ENCODE data around the gene CRHR2.

CRHR2 gene

DNA sequence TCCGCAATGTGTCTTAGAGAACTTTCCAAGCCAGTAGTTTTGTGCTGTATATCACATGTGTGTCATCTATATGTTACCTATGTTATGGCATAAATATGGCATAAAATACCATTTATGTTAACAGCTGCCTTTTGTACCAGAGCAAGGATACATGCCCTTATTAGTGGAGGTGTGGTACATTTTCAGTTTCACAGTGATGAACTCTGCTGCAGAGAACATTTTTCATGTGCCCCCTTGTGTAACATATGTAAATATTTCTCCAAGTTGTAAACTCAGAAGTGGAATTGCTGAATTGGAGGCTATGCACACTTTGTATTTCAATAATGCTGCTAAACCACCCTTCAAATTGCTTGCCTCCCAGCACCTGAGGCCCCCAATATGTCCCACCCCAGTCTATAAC, 31.9 kb upstream of the CRHR2 start:
- Mint-ChIP-seq H3K36me3 (ENCODE audit: low read depth) (peaks cover 19% of the 10 kb centered on the region), H3K27me3 (no peaks in the 10 kb centered on the region)
- no peak for ATAC-seq

DNA sequence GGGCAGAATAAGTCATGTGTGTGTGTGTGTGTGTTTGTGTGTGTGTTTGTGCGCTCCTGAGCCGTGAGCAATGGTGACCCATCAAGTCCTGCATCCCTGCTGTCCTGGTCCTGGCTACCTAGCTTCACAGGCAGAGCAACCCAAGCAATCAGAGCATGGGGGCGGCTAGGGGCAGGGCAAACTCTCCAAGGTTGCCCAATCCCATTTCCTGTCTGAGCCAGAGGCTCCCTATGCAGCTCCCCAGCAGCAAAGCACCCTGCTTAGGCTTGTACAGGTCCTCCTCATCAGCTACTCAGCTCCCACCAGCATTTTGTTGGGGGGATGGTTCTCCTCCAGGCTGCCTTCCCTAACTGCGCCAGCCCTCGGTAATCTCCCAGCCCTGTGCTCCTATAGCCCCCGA, 31.1 kb upstream of the CRHR2 start:
- H3K9me3 Mint-ChIP-seq, result peaks cover 13% of the 10 kb centered on the region
- no peak overlapping the region for H3K4me3 Mint-ChIP-seq
- peaks cover 13% of the 10 kb centered on the region for H3K36me3 Mint-ChIP-seq (ENCODE audit: low read depth)
- H3K4me1 Mint-ChIP-seq, result no peaks in the 10 kb centered on the region
- H3K27ac Mint-ChIP-seq, result no peak overlapping the region
- H3K27me3 Mint-ChIP-seq, result no peaks in the 10 kb centered on the region
- ATAC-seq, result no peak
- DNase-seq, result no peak

More for the DNA sequence above, 31.9 kb upstream of the CRHR2 start:
- Mint-ChIP-seq H3K4me3 (no peak overlapping the region), H3K9me3 (peaks cover 18% of the 10 kb centered on the region), H3K4me1 (no peaks in the 10 kb centered on the region), H3K27ac (no peak overlapping the region)
- DNase-seq, result no peak

DNA sequence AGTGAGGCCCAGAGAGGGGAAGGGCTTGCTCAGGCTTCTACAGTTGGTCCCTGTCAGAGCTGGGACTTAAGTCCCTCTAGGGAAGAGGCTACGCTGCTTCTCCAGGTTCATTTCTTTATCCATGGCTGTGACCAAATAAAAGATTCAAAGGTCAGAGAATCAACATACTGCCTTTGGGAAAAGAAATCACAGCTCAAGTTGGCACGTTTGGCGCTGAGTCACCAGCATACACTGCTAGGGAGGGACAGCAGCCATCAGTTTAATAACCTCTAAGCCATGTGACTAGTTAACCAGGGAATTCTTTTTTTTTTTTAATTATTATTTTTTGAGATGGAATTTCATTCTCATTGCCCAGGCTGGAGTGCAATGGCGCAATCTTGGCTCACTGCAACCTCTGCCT, 28.4 kb upstream of the CRHR2 start:
- Mint-ChIP-seq H3K9me3 (no peaks in the 10 kb centered on the region), H3K36me3 (ENCODE audit: low read depth) (no peaks in the 10 kb centered on the region), H3K27me3 (no peaks in the 10 kb centered on the region), H3K4me3 (no peak overlapping the region), H3K27ac (no peak overlapping the region), H3K4me1 (no peaks in the 10 kb centered on the region)
- DNase-seq (no peak), ATAC-seq (no peak)

DNA sequence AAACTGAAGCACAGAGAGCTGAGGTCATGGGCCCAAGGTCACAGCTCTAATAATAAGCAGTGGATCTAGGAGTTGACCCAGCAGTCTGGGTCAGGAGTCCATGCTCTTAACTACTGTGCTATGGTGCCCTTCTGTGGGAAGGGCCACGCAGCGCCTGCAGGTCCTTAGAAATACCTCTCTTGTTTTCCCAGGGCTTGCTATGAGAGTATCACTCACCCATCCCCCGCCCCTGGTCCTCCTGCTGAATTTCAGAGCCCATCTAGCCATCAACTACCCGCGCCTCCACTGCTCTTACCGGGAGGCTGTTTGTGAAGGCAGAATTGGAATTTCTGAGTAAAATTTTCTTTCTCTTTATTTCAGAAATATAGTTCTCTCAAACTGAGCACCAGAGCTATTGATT, 27.3 kb upstream of the CRHR2 start:
- DNase-seq (no peak), ATAC-seq (no peak)
- H3K27me3 Mint-ChIP-seq, result no peaks in the 10 kb centered on the region
- H3K4me1 Mint-ChIP-seq, result no peaks in the 10 kb centered on the region
- H3K27ac Mint-ChIP-seq, result no peak overlapping the region
- no peaks in the 10 kb centered on the region for H3K36me3 Mint-ChIP-seq (ENCODE audit: low read depth)
- H3K4me3 Mint-ChIP-seq, result no peak overlapping the region
- no peaks in the 10 kb centered on the region for H3K9me3 Mint-ChIP-seq

DNA sequence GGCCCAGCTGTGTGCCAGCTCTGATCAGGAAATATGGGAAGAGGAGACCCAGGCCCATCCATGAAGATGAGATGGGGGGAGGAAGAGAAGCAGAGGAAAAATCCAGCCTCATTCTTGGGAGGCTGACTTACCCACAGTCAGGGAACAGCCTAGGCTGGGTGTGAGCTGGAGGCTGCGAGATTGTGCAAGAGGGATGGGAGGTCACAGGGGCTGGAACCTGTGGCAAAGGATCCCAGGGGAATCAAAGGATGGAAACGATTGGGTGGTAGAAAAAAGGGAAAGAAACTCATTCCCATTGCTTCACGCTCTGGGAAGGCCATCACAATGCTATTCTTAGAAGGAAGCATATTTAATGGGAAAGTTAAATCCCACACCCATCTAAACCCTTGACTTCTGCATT, 26.7 kb upstream of the CRHR2 start:
- DNase-seq (no peak), ATAC-seq (no peak)
- no peaks in the 10 kb centered on the region for H3K9me3 Mint-ChIP-seq
- no peaks in the 10 kb centered on the region for H3K27me3 Mint-ChIP-seq
- no peak overlapping the region for H3K4me3 Mint-ChIP-seq
- H3K4me1 Mint-ChIP-seq, result no peaks in the 10 kb centered on the region
- no peaks in the 10 kb centered on the region for H3K36me3 Mint-ChIP-seq (ENCODE audit: low read depth)
- H3K27ac Mint-ChIP-seq, result no peak overlapping the region

DNA sequence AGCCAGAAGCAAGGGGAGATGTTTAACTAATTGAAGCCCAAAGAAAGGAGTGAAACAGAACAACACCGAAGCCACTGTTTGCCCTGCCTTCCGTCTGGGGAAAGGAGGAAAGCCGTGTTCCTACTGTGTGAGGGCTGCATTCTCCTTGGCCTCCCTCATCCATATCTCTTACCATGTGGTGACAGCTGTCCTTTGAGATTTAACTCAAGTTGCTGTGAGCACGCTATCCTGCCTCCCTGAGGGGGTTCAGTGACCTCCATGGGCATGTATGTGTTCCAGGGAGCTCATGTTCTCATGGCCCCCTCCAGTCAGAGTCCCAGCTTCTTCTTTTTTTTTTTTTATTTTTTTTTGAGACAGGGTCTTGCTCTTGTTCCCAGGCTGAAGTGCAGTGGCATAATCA, 26.2 kb upstream of the CRHR2 start:
- Mint-ChIP-seq H3K36me3 (ENCODE audit: low read depth) (no peaks in the 10 kb centered on the region), H3K27me3 (no peaks in the 10 kb centered on the region), H3K9me3 (no peaks in the 10 kb centered on the region), H3K4me1 (no peaks in the 10 kb centered on the region), H3K27ac (no peak overlapping the region), H3K4me3 (no peak overlapping the region)
- no peak for ATAC-seq
- DNase-seq, result no peak

DNA sequence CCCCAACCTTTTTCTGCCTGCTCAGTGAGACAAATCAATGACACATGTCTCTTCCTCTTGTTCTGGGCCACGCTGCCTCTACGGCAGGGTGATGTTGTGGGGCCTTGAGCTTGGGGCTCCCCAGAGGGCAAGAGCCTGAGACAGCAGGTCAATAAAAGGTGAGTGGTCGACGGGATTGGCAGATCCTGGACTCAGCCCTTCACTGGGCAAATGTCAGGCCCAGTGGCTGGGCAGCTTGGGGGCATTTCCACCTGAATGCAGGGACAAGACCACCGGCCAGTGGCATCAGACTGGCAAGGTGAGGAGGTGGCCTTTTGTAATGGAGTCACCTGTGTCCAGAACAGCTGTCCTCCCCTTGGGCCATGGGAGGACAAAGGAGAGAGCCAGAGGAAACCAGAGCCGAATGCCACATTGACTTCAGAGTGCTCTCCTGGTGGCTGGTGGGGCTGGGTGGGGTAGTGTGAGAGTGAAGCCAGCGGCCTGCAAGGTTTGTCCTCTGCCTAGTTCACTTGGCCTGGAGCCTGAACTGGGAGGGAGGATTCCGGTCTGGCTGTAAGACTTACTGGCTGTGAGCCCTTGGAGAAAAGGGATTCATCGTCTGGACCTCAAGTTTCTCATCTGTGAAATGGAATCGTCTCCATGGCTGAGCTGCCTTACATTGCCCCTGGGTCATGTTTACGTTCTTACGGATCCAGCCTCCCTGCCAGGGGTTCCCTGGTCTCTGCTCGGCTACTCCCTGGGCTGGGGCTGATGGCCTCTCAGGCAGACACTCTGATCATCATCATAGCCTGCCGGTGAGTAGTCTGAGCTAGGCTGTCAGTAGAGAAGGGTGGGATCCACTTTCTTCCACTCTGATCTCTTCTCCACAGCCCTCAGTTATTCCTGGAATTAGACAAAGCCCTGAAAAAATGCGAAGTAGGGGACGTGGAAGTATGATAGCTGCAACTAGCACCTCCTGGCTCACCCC, 25.4 kb upstream of the CRHR2 start:
- H3K4me3 Mint-ChIP-seq, result no peak overlapping the region
- no peaks in the 10 kb centered on the region for H3K36me3 Mint-ChIP-seq (ENCODE audit: low read depth)
- H3K4me1 Mint-ChIP-seq, result no peaks in the 10 kb centered on the region
- no peaks in the 10 kb centered on the region for H3K27me3 Mint-ChIP-seq
- ATAC-seq, result no peak
- H3K27ac Mint-ChIP-seq, result no peak overlapping the region
- H3K9me3 Mint-ChIP-seq, result no peaks in the 10 kb centered on the region
- no peak for DNase-seq

DNA sequence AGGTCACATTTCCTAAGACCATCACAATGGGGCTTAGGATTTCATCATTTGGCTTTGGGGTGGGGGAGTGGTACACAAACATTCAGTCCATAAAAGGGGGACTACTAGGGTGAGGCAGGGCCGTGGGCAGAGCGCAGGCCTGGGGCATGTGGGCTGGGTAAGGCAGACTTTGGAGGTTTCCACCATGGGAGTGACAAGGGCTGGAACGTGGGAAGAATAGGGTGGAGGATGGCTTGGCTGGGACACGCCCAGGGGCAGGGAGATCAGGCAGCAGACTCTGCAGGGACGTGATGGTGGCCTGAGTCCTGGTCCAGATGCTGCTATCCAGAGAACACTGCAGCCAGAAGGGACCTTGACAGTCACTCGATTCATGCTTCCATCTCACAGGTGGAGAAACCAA, 24.7 kb upstream of the CRHR2 start:
- Mint-ChIP-seq H3K4me1 (no peaks in the 10 kb centered on the region), H3K27me3 (no peaks in the 10 kb centered on the region), H3K9me3 (no peaks in the 10 kb centered on the region), H3K36me3 (ENCODE audit: low read depth) (no peaks in the 10 kb centered on the region), H3K4me3 (no peak overlapping the region), H3K27ac (no peak overlapping the region)
- ATAC-seq (no peak), DNase-seq (no peak)

DNA sequence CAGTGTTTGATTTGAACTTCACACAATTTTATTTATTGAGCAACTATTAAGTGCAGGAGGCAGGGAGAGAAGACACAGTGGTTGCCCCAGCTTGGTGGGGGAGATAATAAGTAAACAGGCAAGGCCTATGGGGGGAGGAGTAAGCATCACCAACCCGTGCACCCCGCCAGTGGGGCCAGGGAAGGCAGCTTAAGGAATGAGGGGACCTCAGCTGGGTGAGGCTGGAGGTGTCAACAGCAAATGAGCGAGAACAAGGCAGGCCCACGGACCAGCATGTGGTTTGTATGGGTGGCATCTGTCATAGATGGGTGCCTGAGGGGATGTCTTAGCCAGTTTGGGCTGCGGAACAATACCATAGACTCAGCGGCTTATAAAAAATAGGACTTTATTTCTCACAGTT, 24.1 kb upstream of the CRHR2 start:
- H3K4me1 Mint-ChIP-seq, result no peaks in the 10 kb centered on the region
- DNase-seq (no peak), ATAC-seq (no peak)
- no peaks in the 10 kb centered on the region for H3K36me3 Mint-ChIP-seq (ENCODE audit: low read depth)
- no peak overlapping the region for H3K4me3 Mint-ChIP-seq
- no peaks in the 10 kb centered on the region for H3K9me3 Mint-ChIP-seq
- H3K27ac Mint-ChIP-seq, result no peak overlapping the region
- no peaks in the 10 kb centered on the region for H3K27me3 Mint-ChIP-seq

DNA sequence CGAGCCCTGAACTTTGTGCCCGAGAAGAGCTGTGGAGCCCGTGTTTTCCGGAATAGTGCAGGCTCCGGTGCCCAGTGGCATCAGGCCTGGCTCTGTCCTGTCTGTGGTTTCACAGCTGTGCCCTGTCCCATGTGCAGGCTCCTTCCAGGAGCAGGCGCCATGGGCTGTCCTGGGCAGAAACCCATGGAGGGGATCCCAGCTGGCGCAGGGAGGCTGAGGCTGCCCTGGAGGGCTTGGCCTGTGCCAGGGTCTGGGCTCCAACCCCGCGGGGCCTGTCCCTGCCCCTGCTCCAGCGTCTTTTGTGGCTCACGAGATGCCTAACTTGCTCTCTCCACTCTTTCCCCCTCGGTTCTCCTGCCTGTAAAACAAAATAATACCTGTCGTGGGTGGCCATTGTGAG, 23.3 kb upstream of the CRHR2 start:
- H3K27me3 Mint-ChIP-seq, result no peaks in the 10 kb centered on the region
- no peaks in the 10 kb centered on the region for H3K9me3 Mint-ChIP-seq
- H3K27ac Mint-ChIP-seq, result no peak overlapping the region
- H3K4me3 Mint-ChIP-seq, result no peak overlapping the region
- no peaks in the 10 kb centered on the region for H3K36me3 Mint-ChIP-seq (ENCODE audit: low read depth)
- no peaks in the 10 kb centered on the region for H3K4me1 Mint-ChIP-seq
- ATAC-seq (no peak), DNase-seq (no peak)

DNA sequence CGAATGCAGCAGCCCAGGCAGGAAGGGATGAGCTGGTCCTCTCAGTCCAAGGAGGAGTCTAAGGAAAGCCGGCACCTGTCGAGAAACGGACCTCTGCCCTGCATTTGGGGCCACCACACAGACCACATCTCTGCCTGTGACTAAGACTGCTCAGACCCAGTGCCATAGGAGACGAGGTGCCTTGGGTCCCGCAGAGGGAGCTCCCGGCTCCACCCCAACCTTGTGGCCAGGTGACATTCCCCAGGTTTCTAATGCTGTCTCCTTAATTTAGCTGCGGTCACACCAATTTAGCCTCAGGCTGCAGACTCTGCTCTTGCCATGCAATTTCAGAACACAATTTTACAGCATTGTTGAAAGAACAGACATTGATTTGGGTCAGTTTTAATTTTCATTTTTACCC, 22.8 kb upstream of the CRHR2 start:
- no peaks in the 10 kb centered on the region for H3K4me1 Mint-ChIP-seq
- H3K36me3 Mint-ChIP-seq (ENCODE audit: low read depth), result no peaks in the 10 kb centered on the region
- H3K9me3 Mint-ChIP-seq, result no peaks in the 10 kb centered on the region
- no peaks in the 10 kb centered on the region for H3K27me3 Mint-ChIP-seq
- H3K4me3 Mint-ChIP-seq, result no peak overlapping the region
- DNase-seq (no peak), ATAC-seq (no peak)
- no peak overlapping the region for H3K27ac Mint-ChIP-seq

DNA sequence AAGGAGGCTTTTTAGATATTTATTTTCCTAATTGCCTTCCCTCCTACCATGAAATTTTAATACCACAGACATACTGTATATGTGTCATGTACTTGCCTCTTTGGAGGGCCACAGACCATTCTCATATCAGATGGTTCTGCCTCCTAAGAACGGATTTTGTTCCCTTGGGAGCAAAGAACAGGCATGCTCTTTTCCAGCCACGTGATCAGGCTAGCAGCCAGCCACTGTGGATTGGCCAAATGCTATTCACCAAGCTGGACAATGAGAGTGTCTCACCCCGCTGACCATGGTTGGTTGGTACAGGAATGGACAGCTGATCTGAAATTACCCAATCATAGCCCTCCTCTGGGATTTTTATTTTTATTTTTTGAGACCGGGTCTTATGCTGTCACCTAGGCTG, 21.5 kb upstream of the CRHR2 start:
- Mint-ChIP-seq H3K4me1 (no peaks in the 10 kb centered on the region), H3K36me3 (ENCODE audit: low read depth) (no peaks in the 10 kb centered on the region), H3K27me3 (no peaks in the 10 kb centered on the region), H3K27ac (no peak overlapping the region), H3K9me3 (no peaks in the 10 kb centered on the region), H3K4me3 (no peak overlapping the region)
- ATAC-seq, result no peak
- DNase-seq, result no peak

DNA sequence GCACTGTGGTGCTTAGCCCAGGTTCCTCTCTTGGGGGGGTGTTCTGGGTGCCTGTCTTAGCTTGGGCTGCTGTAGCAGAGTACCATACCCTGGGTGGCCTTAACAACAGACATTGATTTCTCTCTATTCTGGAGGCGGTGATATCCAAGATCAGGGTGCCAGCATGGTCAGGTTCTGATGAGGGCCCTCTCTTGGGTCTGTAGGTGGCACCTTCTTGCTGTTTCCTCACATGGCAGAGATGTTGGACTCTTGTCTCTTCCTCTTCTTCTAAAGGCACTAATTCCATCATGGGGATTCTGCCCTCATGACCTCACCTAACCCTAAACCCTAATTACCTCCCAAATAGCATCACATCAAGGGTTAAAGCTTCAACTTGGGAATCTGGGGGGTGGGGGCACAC, 19.9 kb upstream of the CRHR2 start:
- DNase-seq, result no peak
- H3K27me3 Mint-ChIP-seq, result no peaks in the 10 kb centered on the region
- no peaks in the 10 kb centered on the region for H3K36me3 Mint-ChIP-seq (ENCODE audit: low read depth)
- no peak overlapping the region for H3K27ac Mint-ChIP-seq
- no peaks in the 10 kb centered on the region for H3K9me3 Mint-ChIP-seq
- no peak overlapping the region for H3K4me3 Mint-ChIP-seq
- H3K4me1 Mint-ChIP-seq, result peaks cover 2% of the 10 kb centered on the region
- ATAC-seq, result peak; percentile 18

DNA sequence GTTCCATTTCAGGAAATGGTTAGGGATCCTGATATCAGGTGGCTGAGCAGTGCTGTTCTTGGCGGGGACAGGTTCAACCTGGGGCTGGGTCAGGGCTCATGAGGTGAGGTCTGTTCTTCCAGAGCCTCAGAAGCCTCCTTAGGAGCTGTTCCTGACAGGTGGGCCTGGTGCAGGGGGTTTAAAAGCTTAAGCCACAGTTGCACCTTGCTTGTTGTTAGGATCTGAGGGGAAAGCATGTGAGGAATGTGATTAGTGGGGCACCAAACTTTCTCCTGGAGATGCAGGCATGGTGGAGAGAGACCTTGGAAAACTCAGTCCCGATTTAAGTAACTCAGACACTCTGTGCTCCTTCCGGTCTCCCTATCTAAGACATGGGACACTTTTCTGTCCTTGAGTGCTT, 18.7 kb upstream of the CRHR2 start:
- no peak overlapping the region for H3K4me3 Mint-ChIP-seq
- no peak for ATAC-seq

DNA sequence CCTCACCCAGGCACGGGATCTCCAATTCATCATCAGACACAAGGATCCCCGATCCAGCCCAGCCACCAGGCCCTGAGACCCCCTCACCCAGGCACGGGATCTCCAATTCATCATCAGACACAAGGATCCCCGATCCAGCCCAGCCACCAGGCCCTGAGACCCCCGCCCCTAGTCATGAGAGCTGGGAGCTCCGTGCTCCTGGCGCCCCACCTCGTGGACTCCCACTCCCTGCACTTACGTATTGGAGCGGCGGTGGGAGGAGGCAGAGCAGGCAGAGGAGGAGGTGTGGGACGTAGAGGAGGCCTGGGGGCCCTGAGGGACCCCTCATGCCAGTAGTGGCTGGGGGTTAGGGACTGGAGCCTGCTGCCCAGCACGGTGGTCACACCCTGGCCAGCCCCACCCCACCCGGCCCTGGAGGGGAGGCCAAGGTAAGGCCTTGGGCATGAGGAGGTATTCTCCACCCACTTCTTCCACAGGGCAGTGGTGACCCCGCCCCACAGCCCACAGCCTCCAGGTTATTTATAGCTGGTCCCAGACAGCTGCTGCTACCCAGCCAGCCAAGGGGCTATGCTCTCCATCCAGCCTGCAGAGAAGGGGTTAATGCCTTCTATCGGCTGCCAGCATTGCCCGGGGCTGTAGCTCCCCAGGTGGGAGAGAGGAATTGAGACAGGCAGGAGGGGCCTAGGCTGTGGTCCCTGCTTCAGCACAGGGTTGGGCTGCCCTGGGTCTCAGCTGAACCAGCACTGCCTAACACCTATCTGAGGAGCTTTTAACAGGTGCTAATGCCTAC, 17.6 kb upstream of the CRHR2 start:
- Mint-ChIP-seq H3K4me3 (no peak overlapping the region), H3K4me1 (peaks cover 2% of the 10 kb centered on the region), H3K36me3 (ENCODE audit: low read depth) (no peaks in the 10 kb centered on the region), H3K27me3 (no peaks in the 10 kb centered on the region), H3K27ac (no peak overlapping the region), H3K9me3 (no peaks in the 10 kb centered on the region)
- no peak for DNase-seq
- ATAC-seq, result no peak

More for the DNA sequence above, 18.7 kb upstream of the CRHR2 start:
- no peak overlapping the region for H3K27ac Mint-ChIP-seq
- peaks cover 2% of the 10 kb centered on the region for H3K4me1 Mint-ChIP-seq
- H3K9me3 Mint-ChIP-seq, result no peaks in the 10 kb centered on the region
- H3K36me3 Mint-ChIP-seq (ENCODE audit: low read depth), result no peaks in the 10 kb centered on the region
- no peak for DNase-seq
- H3K27me3 Mint-ChIP-seq, result no peaks in the 10 kb centered on the region

Measured in activated naive CD8-positive, alpha-beta T cell treated with anti-CD3 and anti-CD28 coated beads, Interleukin-2, amount 50 U/mL, for 24 hours (primary cell).